ENCODE results near the gene RAD51AP2.

DNA sequence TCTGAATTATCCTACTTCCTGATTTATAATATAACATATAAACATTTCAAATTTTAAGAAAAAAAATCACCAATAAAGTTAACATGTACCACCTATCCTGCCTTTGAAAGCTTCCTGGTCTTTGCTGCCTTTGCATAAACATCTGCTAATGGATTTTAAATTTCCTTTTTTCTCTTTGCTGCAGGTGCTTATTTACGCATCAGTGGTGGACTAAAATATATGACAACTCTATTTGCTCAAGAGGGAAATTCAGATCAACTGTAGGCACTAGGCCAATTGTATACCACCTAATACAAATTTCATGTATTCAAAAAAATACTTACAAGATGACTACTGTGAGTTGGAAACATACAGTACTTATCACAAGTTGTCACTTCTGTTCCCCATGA lies 57.2 kb downstream of the RAD51AP2 start:
- TF ChIP-seq, protein P1, sequence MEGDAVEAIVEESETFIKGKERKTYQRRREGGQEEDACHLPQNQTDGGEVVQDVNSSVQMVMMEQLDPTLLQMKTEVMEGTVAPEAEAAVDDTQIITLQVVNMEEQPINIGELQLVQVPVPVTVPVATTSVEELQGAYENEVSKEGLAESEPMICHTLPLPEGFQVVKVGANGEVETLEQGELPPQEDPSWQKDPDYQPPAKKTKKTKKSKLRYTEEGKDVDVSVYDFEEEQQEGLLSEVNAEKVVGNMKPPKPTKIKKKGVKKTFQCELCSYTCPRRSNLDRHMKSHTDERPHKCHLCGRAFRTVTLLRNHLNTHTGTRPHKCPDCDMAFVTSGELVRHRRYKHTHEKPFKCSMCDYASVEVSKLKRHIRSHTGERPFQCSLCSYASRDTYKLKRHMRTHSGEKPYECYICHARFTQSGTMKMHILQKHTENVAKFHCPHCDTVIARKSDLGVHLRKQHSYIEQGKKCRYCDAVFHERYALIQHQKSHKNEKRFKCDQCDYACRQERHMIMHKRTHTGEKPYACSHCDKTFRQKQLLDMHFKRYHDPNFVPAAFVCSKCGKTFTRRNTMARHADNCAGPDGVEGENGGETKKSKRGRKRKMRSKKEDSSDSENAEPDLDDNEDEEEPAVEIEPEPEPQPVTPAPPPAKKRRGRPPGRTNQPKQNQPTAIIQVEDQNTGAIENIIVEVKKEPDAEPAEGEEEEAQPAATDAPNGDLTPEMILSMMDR (IDR thresholded peaks at IDR 0.05): no peak
- no peak for TF ChIP-seq POLR2A (IDR thresholded peaks at IDR 0.05)

All from heart left ventricle (tissue), 13 donors.